Gastroesophageal sphincter (tissue), 4 donors: Measurements from ENCODE around the gene TK1. TPM values are rescaled to one million over a fixed set of nuclear protein-coding genes. Genes with fewer than 3 reads are reported as not detected.

Source experiments
- ATAC-seq: fragments of 150-250 bp; one replicate; pipeline ENCODE4 v1.9.1; 2016; ENCODE audit warnings: mild to moderate bottlenecking, moderate library complexity
- H3K27ac ChIP-seq, 4 donors: fragments of 200-600 bp; sonication (generic) in 3 of 4; 1 replicate in 3 of 4; 2 replicates in 1 of 4; pipeline ENCODE4 v1.5.1; 2016 to 2019
- H3K27me3 ChIP-seq: fragments of 200-600 bp; sonication (generic); one replicate; pipeline ENCODE4 v1.5.1; 2019
- H3K36me3 ChIP-seq, 2 donors: fragments of 200-600 bp; sonication (generic); one replicate each; pipeline ENCODE4 v1.5.1; 2019; ENCODE audit warnings: control low read depth in 1 of 2
- H3K4me1 ChIP-seq, 3 donors: fragments of 200-600 bp; sonication (generic); 1 replicate in 2 of 3; 2 replicates in 1 of 3; pipeline ENCODE4 v1.5.1; 2016 to 2019; ENCODE audit warnings: control low read depth in 2 of 3
- H3K4me3 ChIP-seq, 2 donors: fragments of 200-600 bp; sonication (generic); one replicate each; pipeline ENCODE4 v1.5.1; 2019; ENCODE audit warnings: mild to moderate bottlenecking in 1 of 2, moderate library complexity in 1 of 2
- H3K9me3 ChIP-seq, 3 donors: fragments of 200-600 bp; sonication (generic); one replicate each; pipeline ENCODE4 v1.5.1; 2017 to 2019; ENCODE audit warnings: control low read depth in 2 of 3
- EP300 ChIP-seq: sonication (generic); formaldehyde crosslinking; IDR thresholded peaks from one replicate; pipeline ENCODE4 v1.6.1; 2017; ENCODE audit warnings: antibody characterized with exemption, mild to moderate bottlenecking
- POLR2A ChIP-seq, 2 donors: fragments of 450-650 bp; IDR thresholded peaks; one replicate each; pipeline ENCODE4 v1.6.1; 2017; ENCODE audit warnings: antibody characterized with exemption in 2 of 2, mild to moderate bottlenecking in 2 of 2, moderate library complexity in 1 of 2
- POLR2AphosphoS5 ChIP-seq: sonication (generic); formaldehyde crosslinking; IDR thresholded peaks from one replicate; pipeline ENCODE4 v1.6.1; 2017; ENCODE audit warnings: antibody characterized with exemption
- WGBS, 2 donors: methylation state at CpG; one replicate each; pipeline ENCODE4 v1.1.5; 2018; ENCODE audit warnings: low coverage in 1 of 2; 5-methylcytosine and 5-hydroxymethylcytosine counted together
- total RNA-seq, 4 donors: library from RNA; depleted of rRNA; stranded (reverse); fragments of >200 nt; gene quantifications; one replicate each; pipeline ENCODE4 v1.1.0, GENCODE V29; 2016
- TF ChIP-seq, protein P1 (sequence below), 4 experiments: fragments of 200-600 bp in 2 of 4; fragments of 450-650 bp in 2 of 4; sonication (generic) in 1 of 4; IDR thresholded peaks; one replicate each; pipeline ENCODE4 v1.5.1; 2017 to 2019; ENCODE audit warnings: antibody characterized with exemption in 4 of 4, mild to moderate bottlenecking in 2 of 4, moderate library complexity in 2 of 4

The TK1 gene
- total RNA-seq, 4 donors from 2014 or later = 3.4 to 24.8 (median 12.1) TPM

DNA sequence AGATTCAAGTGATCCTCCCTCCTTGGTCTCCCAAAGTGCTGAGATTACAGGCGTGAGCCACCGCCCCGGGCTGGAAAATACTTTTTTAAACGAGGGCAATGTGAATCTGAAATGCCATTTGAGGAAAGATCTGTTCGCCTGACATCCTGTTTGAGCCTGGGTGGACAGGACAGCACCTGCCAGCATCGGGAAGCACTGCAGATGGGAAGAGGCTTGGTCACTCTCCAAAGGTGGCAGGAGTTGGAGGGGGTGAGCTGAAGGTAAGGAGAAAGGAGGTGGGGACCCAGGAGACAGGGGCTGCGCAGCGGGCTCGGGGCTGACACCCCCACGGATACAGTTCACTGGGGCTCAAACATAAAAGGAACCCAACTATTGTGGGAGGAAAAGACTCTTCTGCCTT lies 23.3 kb upstream of the TK1 start:
- no peak for ATAC-seq
- Histone ChIP-seq H3K36me3 (peaks cover 0 to 26% of the 10 kb centered on the region in 2 donors), H3K9me3 (no peaks in the 10 kb centered on the region), H3K4me3 (no peak overlapping the region), H3K27me3 (no peaks in the 10 kb centered on the region), H3K27ac (no peak overlapping the region), H3K4me1 (peaks cover 0 to 11% (median 0%) of the 10 kb centered on the region in 3 donors)
- TF ChIP-seq POLR2A (IDR thresholded peaks at IDR 0.05) = no peak
- TF ChIP-seq POLR2AphosphoS5 = no peak
- TF ChIP-seq, protein P1, sequence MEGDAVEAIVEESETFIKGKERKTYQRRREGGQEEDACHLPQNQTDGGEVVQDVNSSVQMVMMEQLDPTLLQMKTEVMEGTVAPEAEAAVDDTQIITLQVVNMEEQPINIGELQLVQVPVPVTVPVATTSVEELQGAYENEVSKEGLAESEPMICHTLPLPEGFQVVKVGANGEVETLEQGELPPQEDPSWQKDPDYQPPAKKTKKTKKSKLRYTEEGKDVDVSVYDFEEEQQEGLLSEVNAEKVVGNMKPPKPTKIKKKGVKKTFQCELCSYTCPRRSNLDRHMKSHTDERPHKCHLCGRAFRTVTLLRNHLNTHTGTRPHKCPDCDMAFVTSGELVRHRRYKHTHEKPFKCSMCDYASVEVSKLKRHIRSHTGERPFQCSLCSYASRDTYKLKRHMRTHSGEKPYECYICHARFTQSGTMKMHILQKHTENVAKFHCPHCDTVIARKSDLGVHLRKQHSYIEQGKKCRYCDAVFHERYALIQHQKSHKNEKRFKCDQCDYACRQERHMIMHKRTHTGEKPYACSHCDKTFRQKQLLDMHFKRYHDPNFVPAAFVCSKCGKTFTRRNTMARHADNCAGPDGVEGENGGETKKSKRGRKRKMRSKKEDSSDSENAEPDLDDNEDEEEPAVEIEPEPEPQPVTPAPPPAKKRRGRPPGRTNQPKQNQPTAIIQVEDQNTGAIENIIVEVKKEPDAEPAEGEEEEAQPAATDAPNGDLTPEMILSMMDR (IDR thresholded peaks at IDR 0.05) = no peak
- no peak for TF ChIP-seq EP300
- WGBS, 2 donors = 81 to 90% methylated on average over 4 to 8 of the region's 10 CpGs

DNA sequence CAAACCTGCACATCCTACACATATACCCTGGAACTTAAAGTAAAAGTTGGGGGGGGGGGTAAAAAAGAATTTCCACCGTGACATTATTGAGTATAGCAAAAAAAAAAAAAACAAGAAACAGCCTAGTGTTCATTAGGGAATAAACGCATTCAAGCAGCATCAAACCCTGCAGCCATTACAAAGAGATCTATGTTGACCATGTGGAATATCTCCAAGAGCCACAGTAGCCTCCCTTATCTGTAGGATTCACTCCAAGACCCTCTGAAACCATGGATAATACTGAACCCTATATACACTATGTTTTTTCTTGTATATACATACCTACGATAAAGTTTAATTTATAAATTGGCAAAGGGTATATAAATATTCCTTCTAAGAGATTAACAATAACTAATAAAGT lies 21.6 kb upstream of the TK1 start:
- no peaks in the 10 kb centered on the region for H3K9me3 ChIP-seq
- WGBS, 2 donors = 51 to 57% methylated on average over 3 of the region's 3 CpGs
- no peak for ATAC-seq

DNA sequence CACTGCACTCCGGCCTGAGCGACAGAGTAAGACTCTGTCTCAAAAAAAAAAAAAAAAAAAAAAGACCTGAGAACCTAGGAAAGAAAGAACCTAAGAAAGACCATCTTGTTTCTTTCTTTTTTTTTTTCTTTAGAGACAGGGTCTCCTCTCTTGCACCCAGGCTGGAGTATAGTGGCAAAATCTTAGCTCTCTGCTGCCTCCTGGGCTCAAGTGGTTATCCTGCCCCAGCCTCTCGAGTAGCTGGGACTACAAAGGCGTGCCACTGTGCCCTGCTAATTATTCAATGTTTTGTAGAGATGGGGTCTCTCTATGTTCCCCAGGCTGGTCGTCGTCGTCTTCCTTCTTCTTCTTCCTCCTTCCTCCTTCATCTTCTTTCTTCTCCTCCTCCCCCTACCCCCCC lies 19.4 kb upstream of the TK1 start:
- no peaks in the 10 kb centered on the region for H3K4me1 ChIP-seq
- no peak for ATAC-seq
- peaks cover 0 to 61% of the 10 kb centered on the region in 2 donors for H3K36me3 ChIP-seq
- TF ChIP-seq, protein P1 (IDR thresholded peaks at IDR 0.05) = no peak
- TF ChIP-seq POLR2A (IDR thresholded peaks at IDR 0.05) (no peak), POLR2AphosphoS5 (no peak), EP300 (no peak)
- no peaks in the 10 kb centered on the region for H3K27me3 ChIP-seq
- H3K27ac ChIP-seq = no peak overlapping the region
- H3K9me3 ChIP-seq = no peaks in the 10 kb centered on the region
- H3K4me3 ChIP-seq = no peak overlapping the region
- WGBS, 2 donors = 66 to 83% methylated on average over 7 of the region's 7 CpGs

More for the DNA sequence above, 21.6 kb upstream of the TK1 start:
- H3K27ac ChIP-seq = no peak overlapping the region
- H3K4me3 ChIP-seq = no peak overlapping the region
- TF ChIP-seq POLR2A (IDR thresholded peaks at IDR 0.05) (no peak), EP300 (no peak), POLR2AphosphoS5 (no peak)
- TF ChIP-seq, protein P1 (IDR thresholded peaks at IDR 0.05) = no peak
- peaks cover 0 to 42% of the 10 kb centered on the region in 2 donors for H3K36me3 ChIP-seq
- no peaks in the 10 kb centered on the region for H3K4me1 ChIP-seq
- no peaks in the 10 kb centered on the region for H3K27me3 ChIP-seq

DNA sequence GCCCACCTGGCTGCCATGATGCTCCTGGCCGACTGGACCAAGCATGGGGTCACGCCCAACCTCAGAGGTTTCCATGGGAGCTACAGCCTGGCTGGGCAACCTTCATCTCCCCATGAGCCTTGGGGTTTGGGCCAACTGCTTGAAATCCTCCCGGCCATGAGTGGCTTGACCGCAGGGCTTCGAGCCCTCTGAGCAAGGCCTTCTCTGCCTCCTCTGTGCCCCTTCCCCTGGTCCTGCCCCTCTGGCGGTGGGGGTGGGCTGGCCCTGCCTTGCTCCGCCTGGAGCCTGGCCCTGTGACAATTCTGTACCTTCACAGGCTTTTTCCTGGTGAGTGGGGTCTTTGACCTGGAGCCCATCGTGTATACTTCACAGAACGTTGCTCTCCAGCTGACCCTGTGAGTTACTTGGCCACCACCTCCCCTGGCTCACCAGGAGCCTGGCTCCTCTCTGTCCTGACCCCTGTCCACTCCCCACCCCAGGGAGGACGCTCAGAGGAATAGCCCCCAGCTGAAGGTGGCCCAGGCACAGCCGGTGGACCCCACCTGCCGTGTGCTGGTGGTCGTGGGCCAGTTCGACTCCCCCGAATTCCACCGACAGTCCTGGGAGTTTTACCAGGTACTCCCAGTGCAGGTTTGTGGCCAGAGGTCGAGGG lies 18.4 kb upstream of the TK1 start:
- WGBS, 2 donors = 79 to 86% methylated on average over 2 to 9 of the region's 17 CpGs
- no peaks in the 10 kb centered on the region for H3K27me3 ChIP-seq
- peaks cover 0 to 69% of the 10 kb centered on the region in 2 donors for H3K36me3 ChIP-seq
- no peak overlapping the region for H3K27ac ChIP-seq
- ATAC-seq = no peak
- H3K4me1 ChIP-seq = no peaks in the 10 kb centered on the region
- H3K9me3 ChIP-seq = no peaks in the 10 kb centered on the region
- no peak for TF ChIP-seq EP300
- TF ChIP-seq, protein P1 (IDR thresholded peaks at IDR 0.05) = no peak
- H3K4me3 ChIP-seq = no peak overlapping the region

DNA sequence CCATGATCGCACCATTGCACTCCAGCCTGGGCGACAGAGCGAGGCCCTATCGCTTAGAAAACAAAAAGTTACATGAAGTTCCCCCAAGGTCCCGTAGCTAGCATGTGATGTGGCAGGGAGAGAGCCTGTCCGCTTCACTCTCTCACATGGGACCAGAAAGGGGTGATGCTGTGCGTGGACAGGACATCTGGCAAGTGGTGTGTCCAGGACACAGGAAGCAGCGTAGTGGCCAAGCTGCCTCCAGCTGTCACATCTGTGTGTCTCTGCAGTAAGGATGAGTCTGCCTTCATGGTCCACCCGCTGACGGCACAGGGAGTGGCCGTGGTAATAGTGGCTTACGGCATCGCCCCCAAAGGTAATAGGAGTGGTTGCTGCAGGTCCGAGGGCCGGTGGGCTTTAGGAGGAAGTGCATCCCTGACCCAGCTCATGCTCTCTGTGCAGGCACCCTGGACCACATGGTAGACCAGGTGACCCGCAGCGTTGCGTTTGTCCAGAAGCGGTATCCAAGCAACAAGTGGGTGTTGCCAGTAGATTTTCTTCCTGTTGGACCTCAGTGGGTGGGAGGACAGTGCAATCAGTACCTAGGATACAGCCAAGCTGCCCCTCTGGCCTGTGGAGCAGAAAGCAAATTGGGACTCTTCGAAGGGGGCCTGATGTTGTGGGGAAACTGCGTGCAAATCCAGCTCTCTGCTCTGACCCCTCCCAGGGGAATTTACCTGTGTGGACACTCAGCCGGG lies 17.7 kb upstream of the TK1 start:
- no peak for ATAC-seq
- no peak for TF ChIP-seq POLR2A (IDR thresholded peaks at IDR 0.05)
- TF ChIP-seq, protein P1 (IDR thresholded peaks at IDR 0.05) = no peak
- TF ChIP-seq POLR2AphosphoS5 = no peak
- TF ChIP-seq EP300 = no peak
- Histone ChIP-seq H3K36me3 (peaks cover 0 to 74% of the 10 kb centered on the region in 2 donors), H3K9me3 (no peaks in the 10 kb centered on the region), H3K4me1 (no peaks in the 10 kb centered on the region), H3K4me3 (no peak overlapping the region), H3K27ac (no peak overlapping the region), H3K27me3 (no peaks in the 10 kb centered on the region)
- WGBS, 2 donors = 81% methylated on average over 9 of the region's 22 CpGs; no CpG with 5 or more reads in 1 of the 2 donors
